ENCODE data around the gene SPATA9. TPM values are rescaled to one million over a fixed set of nuclear protein-coding genes. Genes with fewer than 3 reads are reported as not detected.

SPATA9 gene
- total and polyA plus RNA-seq, 2 of the 8 experiments (the other 6 are each of a cell fraction or from before 2014, with no cell fraction given), result not detected

DNA sequence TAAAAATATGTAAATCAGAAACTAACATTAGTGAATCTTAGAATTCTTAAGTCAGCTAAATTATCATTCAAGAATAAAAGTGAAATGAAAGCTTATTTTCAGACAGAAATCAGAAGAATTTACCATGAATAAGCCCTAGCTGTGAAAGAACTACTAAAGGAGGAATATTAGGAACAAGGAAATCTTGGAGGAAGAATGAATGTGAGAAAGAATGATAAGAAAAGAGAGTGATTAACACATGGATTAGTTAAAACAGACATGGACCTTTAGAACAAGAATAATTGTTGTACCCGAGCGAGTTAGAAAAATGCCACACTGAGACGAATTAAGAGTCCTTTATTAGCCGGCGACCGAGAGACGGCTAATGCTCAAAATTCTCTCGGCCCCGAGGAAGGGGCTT lies 24.3 kb upstream of the SPATA9 start:
- Histone ChIP-seq H2BK120ac (replicated peaks; ENCODE audit: low read depth, low read length) (no peak overlapping the region), H3K36me3 (ENCODE audit: control insufficient read depth in 2 of 4, insufficient read depth in 4 of 4, low read length in 3 of 4) (no peaks in the 10 kb centered on the region), H3K4ac (replicated peaks; ENCODE audit: insufficient read length, low read depth, low read length) (no peak overlapping the region), H4K8ac (ENCODE audit: extremely low read depth, insufficient read depth, low read length) (no peak overlapping the region), H3K9me3 (ENCODE audit: insufficient read depth in 2 of 2, low read depth in 1 of 2, low read length in 1 of 2) (no peaks in the 10 kb centered on the region), H3K9ac (replicated peaks in 1 of 4; ENCODE audit: extremely low read depth in 1 of 4, low read depth in 3 of 4, low read length in 3 of 4) (no peak overlapping the region), H2BK12ac (ENCODE audit: low read depth, low read length) (no peak overlapping the region), H3K27ac (ENCODE audit: low read depth, low read length) (no peak overlapping the region), H3K23ac (ENCODE audit: insufficient read length) (no peak overlapping the region), H4K5ac (ENCODE audit: insufficient read length, low read depth, low read length) (no peak overlapping the region), H2BK20ac (ENCODE audit: low read length) (no peak overlapping the region), H2BK15ac (ENCODE audit: low read length) (no peak overlapping the region), H3K79me2 (ENCODE audit: control insufficient read depth in 1 of 2, insufficient read depth in 2 of 2, low read length in 2 of 2) (no peaks in the 10 kb centered on the region), H3K79me1 (ENCODE audit: low read depth, low read length) (no peaks in the 10 kb centered on the region), H3K27me3 (replicated peaks in 1 of 4; ENCODE audit: control insufficient read depth in 3 of 4, extremely low read depth in 1 of 4, insufficient read depth in 3 of 4, low read length in 3 of 4) (peaks cover 0 to 11% (median 7%) of the 10 kb centered on the region in 4 experiments; a peak in 6 of 7 replicates), H2BK5ac (ENCODE audit: low read depth, low read length) (no peak overlapping the region), H4K20me1 (replicated peaks in 1 of 2; ENCODE audit: control insufficient read depth in 1 of 2, insufficient read depth in 2 of 2, low read length in 2 of 2) (no peaks in the 10 kb centered on the region), H3K18ac (ENCODE audit: extremely low read depth, low read length) (no peak overlapping the region), H3K23me2 (ENCODE audit: low read depth, low read length) (peaks cover 9% of the 10 kb centered on the region), H2AFZ (ENCODE audit: low read length) (no peak overlapping the region), H2AK5ac (ENCODE audit: low read depth, low read length) (no peak overlapping the region), H4K91ac (replicated peaks; ENCODE audit: insufficient read length, low read length) (no peak overlapping the region), H3K4me3 (ENCODE audit: extremely low read depth in 1 of 4, insufficient read depth in 2 of 4, low read depth in 3 of 4, low read length in 4 of 4) (no peak overlapping the region), H3K4me1 (replicated peaks in 1 of 4; ENCODE audit: control insufficient read depth in 3 of 4, insufficient read depth in 4 of 4, low read length in 3 of 4) (peaks cover 2 to 7% (median 3%) of the 10 kb centered on the region in 4 experiments; a peak in 3 of 7 replicates), H3K4me2 (ENCODE audit: insufficient read depth in 1 of 2, low read depth in 2 of 2, low read length in 2 of 2) (no peak overlapping the region), H3K56ac (replicated peaks; ENCODE audit: insufficient read length, low read depth, low read length) (no peak overlapping the region), H3K14ac (ENCODE audit: insufficient read length) (no peak overlapping the region)
- 82% methylated on average over 9 of the region's 9 CpGs; no CpG with 5 or more reads in 1 of the 2 experiments for WGBS, 2 experiments (ENCODE audit: extremely low coverage in 1 of 2, insufficient coverage in 1 of 2, insufficient read length in 1 of 2, insufficient replicate concordance in 2 of 2, low coverage in 1 of 2, low lambda C conversion rate in 2 of 2, missing lambda C conversion rate in 1 of 2)
- CTCF ChIA-PET (ENCODE audit: partially characterized antibody), result no interaction called here
- no peak for TF ChIP-seq BCL11A (IDR thresholded peaks at IDR 0.05; ENCODE audit: low read depth in 2 of 2, low read length in 2 of 2)
- no peak for TF ChIP-seq SIRT6 (IDR thresholded peaks at IDR 0.05; ENCODE audit: low read length)
- TF ChIP-seq MAFK (IDR thresholded peaks at IDR 0.05; ENCODE audit: low read depth, low read length), result no peak
- no peak for TF ChIP-seq TCF12 (IDR thresholded peaks at IDR 0.05; ENCODE audit: low read depth, low read length)
- TF ChIP-seq BACH1 (IDR thresholded peaks at IDR 0.05; ENCODE audit: low read length), result no peak
- no peak for TF ChIP-seq ZNF274 (IDR thresholded peaks at IDR 0.05; ENCODE audit: borderline replicate concordance, extremely low read depth, low read length)
- no peak for TF ChIP-seq NANOG (IDR thresholded peaks at IDR 0.05; ENCODE audit: insufficient read depth, low read depth, low read length, poor library complexity, severe bottlenecking)
- no peak for TF ChIP-seq TAF1 (IDR thresholded peaks at IDR 0.05; ENCODE audit: low read depth, low read length)
- DNase-seq (ENCODE audit: low read depth in 1 of 2, low spot score in 2 of 2), result no peak
- POLR2A ChIA-PET (ENCODE audit: partially characterized antibody), result no interaction called here
- FAIRE-seq, result no peak
